ENCODE measurements around the gene PHYH.
A peak's percentile ranks its signal among the peaks of the same experiment; 100 is the strongest.

PHYH gene

DNA sequence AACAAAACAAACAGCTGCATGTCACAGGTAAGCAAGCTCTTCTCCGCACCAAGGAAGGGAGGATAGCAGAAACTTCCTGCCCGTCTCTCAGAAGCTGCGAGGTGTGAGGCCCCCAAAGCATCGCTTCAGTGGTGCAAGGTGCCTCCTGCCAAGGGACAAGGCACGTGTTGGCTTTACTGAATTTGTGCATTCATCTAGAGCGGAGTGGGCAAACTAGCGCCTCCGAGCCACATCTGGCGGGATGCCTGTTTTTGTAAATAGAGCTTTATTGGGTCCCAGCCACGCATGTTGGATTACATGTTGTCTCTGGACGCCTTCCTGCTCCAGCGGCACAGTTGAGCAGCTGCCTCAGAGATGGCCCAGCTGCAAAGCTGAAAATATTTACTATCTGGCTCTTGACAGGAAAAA, 27.7 kb downstream of the PHYH start:
- Histone ChIP-seq H2AFZ (peak overlapping the region; percentile 69), H3K4me3 (ENCODE audit: low read depth, low read length) (no peak overlapping the region), H3K9ac (no peak overlapping the region)

DNA sequence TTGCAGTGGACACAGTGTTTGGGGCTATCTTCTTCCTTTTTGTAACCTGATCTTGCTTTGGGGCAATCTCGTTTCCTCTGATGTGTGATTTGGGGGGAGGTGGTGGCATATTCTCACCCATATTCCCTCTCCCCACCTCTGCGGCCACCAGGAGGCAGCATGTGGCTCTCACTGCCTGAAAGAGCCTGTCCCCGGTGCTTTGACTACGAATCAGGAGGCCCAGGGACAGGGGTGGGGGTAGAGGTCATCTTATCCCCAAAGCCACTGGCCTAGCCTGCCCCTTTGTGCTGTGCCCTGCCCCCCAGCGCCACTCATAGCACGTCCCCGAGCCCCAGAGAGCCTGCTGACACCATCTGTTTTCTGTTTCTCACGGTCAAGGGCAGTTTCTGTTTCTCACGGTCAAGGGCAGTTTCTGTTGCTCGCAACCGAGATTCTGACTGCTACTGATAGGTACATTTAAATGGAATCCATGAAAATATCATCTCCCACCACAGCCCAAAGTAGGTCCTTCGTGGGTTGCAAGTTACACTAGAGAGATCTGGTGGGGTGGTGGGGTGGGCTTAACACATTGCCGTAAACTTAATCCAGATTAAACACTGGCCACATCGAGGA, 28.2 kb downstream of the PHYH start:
- Histone ChIP-seq H3K4me1 (no peaks in the 10 kb centered on the region), H3K27ac (no peak overlapping the region), H3K36me3 (ENCODE audit: control insufficient read depth, insufficient read depth, low read length) (no peaks in the 10 kb centered on the region), H3K4me2 (ENCODE audit: low read length) (no peak overlapping the region), H2AFZ (peak overlapping the region; percentile 69), H3K27me3 (ENCODE audit: control insufficient read depth, insufficient read depth, low read length) (no peaks in the 10 kb centered on the region), H3K79me2 (no peaks in the 10 kb centered on the region), H3K9me3 (ENCODE audit: control insufficient read depth, low read length) (no peaks in the 10 kb centered on the region), H3K9ac (no peak overlapping the region), H3K4me3 (ENCODE audit: low read depth, low read length) (no peak overlapping the region)
- TF ChIP-seq, protein P1, sequence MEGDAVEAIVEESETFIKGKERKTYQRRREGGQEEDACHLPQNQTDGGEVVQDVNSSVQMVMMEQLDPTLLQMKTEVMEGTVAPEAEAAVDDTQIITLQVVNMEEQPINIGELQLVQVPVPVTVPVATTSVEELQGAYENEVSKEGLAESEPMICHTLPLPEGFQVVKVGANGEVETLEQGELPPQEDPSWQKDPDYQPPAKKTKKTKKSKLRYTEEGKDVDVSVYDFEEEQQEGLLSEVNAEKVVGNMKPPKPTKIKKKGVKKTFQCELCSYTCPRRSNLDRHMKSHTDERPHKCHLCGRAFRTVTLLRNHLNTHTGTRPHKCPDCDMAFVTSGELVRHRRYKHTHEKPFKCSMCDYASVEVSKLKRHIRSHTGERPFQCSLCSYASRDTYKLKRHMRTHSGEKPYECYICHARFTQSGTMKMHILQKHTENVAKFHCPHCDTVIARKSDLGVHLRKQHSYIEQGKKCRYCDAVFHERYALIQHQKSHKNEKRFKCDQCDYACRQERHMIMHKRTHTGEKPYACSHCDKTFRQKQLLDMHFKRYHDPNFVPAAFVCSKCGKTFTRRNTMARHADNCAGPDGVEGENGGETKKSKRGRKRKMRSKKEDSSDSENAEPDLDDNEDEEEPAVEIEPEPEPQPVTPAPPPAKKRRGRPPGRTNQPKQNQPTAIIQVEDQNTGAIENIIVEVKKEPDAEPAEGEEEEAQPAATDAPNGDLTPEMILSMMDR (IDR thresholded peaks at IDR 0.05), result peak; percentile 32

More for the DNA sequence above, 27.7 kb downstream of the PHYH start:
- TF ChIP-seq, protein P1 (IDR thresholded peaks at IDR 0.05), result no peak
- Histone ChIP-seq H3K79me2 (no peaks in the 10 kb centered on the region), H3K4me2 (ENCODE audit: low read length) (no peak overlapping the region), H3K27ac (no peak overlapping the region), H3K4me1 (no peaks in the 10 kb centered on the region), H3K36me3 (ENCODE audit: control insufficient read depth, insufficient read depth, low read length) (no peaks in the 10 kb centered on the region), H3K27me3 (ENCODE audit: control insufficient read depth, insufficient read depth, low read length) (no peaks in the 10 kb centered on the region), H3K9me3 (ENCODE audit: control insufficient read depth, low read length) (no peaks in the 10 kb centered on the region)

DNA sequence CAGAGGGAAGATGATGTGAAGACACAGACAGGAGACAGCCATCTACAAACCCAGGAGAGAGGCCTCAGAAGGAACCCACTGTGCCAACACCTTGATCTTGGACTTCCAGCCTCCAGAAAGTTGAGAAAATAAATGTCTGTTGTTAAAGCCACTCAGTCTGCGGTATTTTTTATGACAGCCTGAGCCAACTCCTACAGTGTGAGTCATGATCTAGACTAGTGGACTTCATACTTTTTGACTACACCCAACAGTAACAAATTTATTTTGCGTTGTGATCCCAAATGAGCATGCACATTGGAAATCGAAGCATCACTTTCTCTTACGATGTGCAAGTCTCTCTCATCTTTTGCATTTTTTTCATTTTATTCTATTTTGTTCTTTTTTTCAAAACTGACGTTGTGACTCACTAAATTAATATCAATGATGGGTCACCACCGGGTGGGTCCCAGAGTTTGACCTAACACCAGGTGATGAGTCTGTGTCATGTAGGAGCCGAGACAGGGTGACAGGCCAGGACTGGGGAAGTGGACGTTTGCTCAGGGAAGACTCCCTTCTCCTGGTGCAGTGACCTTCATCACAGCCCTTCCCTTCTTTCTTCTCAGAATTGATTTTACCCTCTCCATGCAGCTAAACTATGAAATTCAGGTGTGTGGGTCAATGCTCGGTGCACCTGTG, 28.9 kb downstream of the PHYH start:
- no peaks in the 10 kb centered on the region for H3K27me3 ChIP-seq (ENCODE audit: control insufficient read depth, insufficient read depth, low read length)
- no peaks in the 10 kb centered on the region for H3K4me1 ChIP-seq
- H3K9me3 ChIP-seq (ENCODE audit: control insufficient read depth, low read length), result no peaks in the 10 kb centered on the region
- no peaks in the 10 kb centered on the region for H3K36me3 ChIP-seq (ENCODE audit: control insufficient read depth, insufficient read depth, low read length)
- no peaks in the 10 kb centered on the region for H3K79me2 ChIP-seq
- H3K4me2 ChIP-seq (ENCODE audit: low read length), result no peak overlapping the region
- H3K9ac ChIP-seq, result no peak overlapping the region
- H3K27ac ChIP-seq, result no peak overlapping the region
- TF ChIP-seq, protein P1 (IDR thresholded peaks at IDR 0.05), result no peak
- no peak overlapping the region for H3K4me3 ChIP-seq (ENCODE audit: low read depth, low read length)
- peak overlapping the region; percentile 69 for H2AFZ ChIP-seq

DNA sequence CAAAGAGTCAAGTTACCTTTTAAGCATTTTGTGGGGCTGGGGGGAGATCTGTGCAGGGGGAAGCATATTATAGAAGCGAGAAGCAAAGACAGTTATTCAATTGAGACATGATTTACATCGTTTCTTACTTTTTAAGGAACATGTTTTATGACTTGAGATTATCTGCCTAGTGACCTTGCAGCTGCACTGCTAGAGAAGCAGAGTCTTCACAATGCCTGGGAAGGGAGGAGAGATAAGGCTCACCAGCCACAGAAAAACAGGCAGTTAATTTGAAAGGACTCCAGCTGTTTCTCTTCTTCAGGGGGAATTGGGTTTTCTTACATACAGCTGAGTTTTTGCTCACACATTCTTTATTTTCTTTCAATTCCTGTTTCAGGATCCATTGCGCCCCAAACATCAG, 31.0 kb downstream of the PHYH start:
- no peak overlapping the region for H3K4me2 ChIP-seq (ENCODE audit: low read length)
- no peak overlapping the region for H3K27ac ChIP-seq
- no peaks in the 10 kb centered on the region for H3K9me3 ChIP-seq (ENCODE audit: control insufficient read depth, low read length)
- H3K79me2 ChIP-seq, result no peaks in the 10 kb centered on the region
- H3K4me1 ChIP-seq, result no peaks in the 10 kb centered on the region
- H2AFZ ChIP-seq, result no peak overlapping the region
- no peak overlapping the region for H3K9ac ChIP-seq
- TF ChIP-seq, protein P1 (IDR thresholded peaks at IDR 0.05), result no peak
- no peak overlapping the region for H3K4me3 ChIP-seq (ENCODE audit: low read depth, low read length)
- no peaks in the 10 kb centered on the region for H3K36me3 ChIP-seq (ENCODE audit: control insufficient read depth, insufficient read depth, low read length)
- H3K27me3 ChIP-seq (ENCODE audit: control insufficient read depth, insufficient read depth, low read length), result no peaks in the 10 kb centered on the region

DNA sequence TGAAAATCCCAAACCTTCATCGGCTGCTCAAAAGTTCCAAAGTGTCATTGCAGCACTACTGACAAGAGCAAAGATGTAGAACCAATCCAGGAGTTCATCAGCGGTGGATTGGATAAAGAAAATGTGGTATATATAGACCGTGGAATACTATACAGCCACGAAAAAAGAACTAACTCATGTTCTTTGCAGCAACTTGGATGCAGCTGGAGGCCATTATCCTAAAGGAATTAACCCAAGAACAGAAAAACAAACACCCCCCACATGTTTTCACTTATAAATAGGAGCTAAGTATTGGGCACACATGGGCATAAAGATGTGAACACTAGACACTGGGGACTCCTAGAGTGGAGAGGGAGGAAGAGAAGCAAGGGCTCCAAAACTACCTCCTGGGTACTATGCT, 31.6 kb downstream of the PHYH start:
- H3K27me3 ChIP-seq (ENCODE audit: control insufficient read depth, insufficient read depth, low read length), result no peaks in the 10 kb centered on the region
- no peaks in the 10 kb centered on the region for H3K4me1 ChIP-seq
- H2AFZ ChIP-seq, result no peak overlapping the region
- H3K9ac ChIP-seq, result no peak overlapping the region
- no peaks in the 10 kb centered on the region for H3K36me3 ChIP-seq (ENCODE audit: control insufficient read depth, insufficient read depth, low read length)
- no peak overlapping the region for H3K4me2 ChIP-seq (ENCODE audit: low read length)
- no peak overlapping the region for H3K4me3 ChIP-seq (ENCODE audit: low read depth, low read length)
- no peak overlapping the region for H3K27ac ChIP-seq
- H3K79me2 ChIP-seq, result no peaks in the 10 kb centered on the region
- TF ChIP-seq, protein P1 (IDR thresholded peaks at IDR 0.05), result no peak
- no peaks in the 10 kb centered on the region for H3K9me3 ChIP-seq (ENCODE audit: control insufficient read depth, low read length)

All from parathyroid adenoma (tissue), 2 donors.